A673 (cell line): ENCODE results near the gene CDC25A. TPM values are rescaled to one million over a fixed set of nuclear protein-coding genes. Genes with fewer than 3 reads are reported as not detected.

ENCODE experiments used
- Bru-seq: library from RNA; stranded (reverse); fragments of 400-500 nt; gene quantifications from one replicate; lab custom pipeline; 2021; lab: Mats Ljungman, UMichigan
- BruChase-seq, 2 experiments: library from RNA; stranded (reverse); fragments of 400-500 nt; gene quantifications; one replicate each; lab custom pipeline; 2021; lab: Mats Ljungman, UMichigan
- BruUV-seq: library from RNA; stranded (reverse); fragments of 400-500 nt; replicated peaks from 2 replicates; lab custom pipeline; 2021; lab: Mats Ljungman, UMichigan
- CTCF ChIA-PET: fragments of 300-600 bp; sonication (Branson Sonifier 250); formaldehyde crosslinking; loops from one replicate; lab custom pipeline; 2022; ENCODE audit warnings: antibody characterized with exemption; lab: Charles Lee
- POLR2A ChIA-PET: fragments of 300-600 bp; sonication (Branson Sonifier 250); formaldehyde crosslinking; loops from one replicate; lab custom pipeline; 2022; ENCODE audit warnings: antibody characterized with exemption; ENCODE audit not compliant: low non-redundant PET; lab: Charles Lee
- DNase-seq: peaks from one replicate; pipeline ENCODE4 v3.0.0-alpha.2; 2015; ENCODE audit warnings: low spot score
- H3K27ac ChIP-seq: fragments of 200-600 bp; sonication (generic); 2 replicates; pipeline ENCODE4 v1.5.1; 2016; ENCODE audit warnings: mixed run types, low read depth, mild to moderate bottlenecking, mixed read lengths, antibody characterized with exemption, low read length; ENCODE audit not compliant: poor library complexity, severe bottlenecking
- H3K27me3 ChIP-seq: fragments of 200-600 bp; sonication (generic); replicated peaks from 2 replicates; pipeline ENCODE4 v1.6.1; 2017; ENCODE audit warnings: mixed run types, low read depth, mild to moderate bottlenecking, mixed read lengths, antibody characterized with exemption, low read length; ENCODE audit not compliant: insufficient read depth, poor library complexity
- H3K36me3 ChIP-seq: fragments of 200-600 bp; sonication (generic); 2 replicates; pipeline ENCODE4 v1.6.1; 2016; ENCODE audit warnings: mixed run types, mild to moderate bottlenecking, mixed read lengths, antibody characterized with exemption, low read length; ENCODE audit not compliant: insufficient read depth, poor library complexity, severe bottlenecking
- H3K4me1 ChIP-seq: fragments of 200-600 bp; sonication (generic); 2 replicates; pipeline ENCODE4 v1.6.1; 2017; ENCODE audit warnings: mixed run types, mild to moderate bottlenecking, mixed read lengths, antibody characterized with exemption, low read length; ENCODE audit not compliant: insufficient read depth, poor library complexity, severe bottlenecking
- H3K4me3 ChIP-seq: fragments of 200-600 bp; sonication (generic); 2 replicates; pipeline ENCODE4 v1.5.1; 2016; ENCODE audit warnings: low read depth, mixed run types, mild to moderate bottlenecking, mixed read lengths, low read length; ENCODE audit not compliant: poor library complexity, severe bottlenecking
- H3K9me3 ChIP-seq: fragments of 200-600 bp; sonication (generic); 2 replicates; pipeline ENCODE4 v1.6.1; 2016; ENCODE audit warnings: mixed run types, low read depth, mild to moderate bottlenecking, mixed read lengths, antibody characterized with exemption, low read length; ENCODE audit not compliant: poor library complexity, severe bottlenecking
- CTCF ChIP-seq: fragments of 300-800, 200-600 bp; sonication (generic); conservative IDR thresholded peaks from 2 replicates; pipeline ENCODE4 v1.5.1; 2017; ENCODE audit warnings: low read depth, mild to moderate bottlenecking, antibody characterized with exemption, low read length, moderate library complexity, mixed read lengths
- EZH2 ChIP-seq: fragments of 200-600 bp; sonication (generic); IDR thresholded peaks from 2 replicates; pipeline ENCODE4 v1.6.1; 2017; ENCODE audit warnings: borderline replicate concordance, low read depth, mild to moderate bottlenecking, mixed read lengths, antibody characterized with exemption, low read length; ENCODE audit not compliant: poor library complexity, severe bottlenecking
- intact Hi-C: fragments of 100-400 bp; cut with micrococcal nuclease; formaldehyde crosslinking; loops from one replicate; pipeline ENCODE4 v1.10.0; 2022; ENCODE audit not compliant: unreplicated experiment
- long read RNA-seq: library from polyadenylated mRNA; stranded (forward); transcript quantifications from one replicate; pipeline ENCODE4 v2.0.0, GENCODE V29; 2022
- total RNA-seq: library from RNA; stranded (reverse); gene quantifications from 2 replicates; pipeline ENCODE4 v1.2.3, GENCODE V29; 2021

The CDC25A gene
- 29.5 and 34.6 TPM in 2 replicates for total RNA-seq
- percentile 85 among the genes with signal in this experiment for Bru-seq, nascent RNA
- percentile 84 among the genes with signal in this experiment for BruChase-seq, experiment 1, labeled RNA remaining after a 2-hour chase
- BruChase-seq, experiment 2, labeled RNA remaining after a 6-hour chase: percentile 75 among the genes with signal in this experiment
- long read RNA-seq, transcript CDC25A-201 (15 exons, 3,783 nt): major isoform, 7 of 46 reads
- long read RNA-seq, partial matches to known transcripts: 13 of 46 reads
- long read RNA-seq, other reads (novel, unspliced or antisense): 24 of 46 reads

GRCh38 chr3:48188266-48189201, at the start of gene CDC25A:
Gene CDC25A (minus strand): TSS chr3:48188417. CDS start chr3:48187947, 470 bp downstream.
- peak within 1 kb of the TSS; percentile 77 for H3K27ac ChIP-seq
- DNase-seq: peak; percentile 98
- H3K36me3 ChIP-seq: peaks cover 23% of the 10 kb centered on the region
- peak within 1 kb of the TSS; percentile 75 for H3K4me3 ChIP-seq
- POLR2A ChIA-PET: interaction anchor here (0.7 kb wide), 1 partner anchor 1626 kb away, joined by 4 read pairs; no protein-coding TSS in a partner anchor
- no TSS peak for BruUV-seq
- TF ChIP-seq CTCF (no peak), EZH2 (no peak)
- no peaks in the 10 kb centered on the region for H3K27me3 ChIP-seq
- no peaks in the 10 kb centered on the region for H3K9me3 ChIP-seq
- H3K4me1 ChIP-seq: peaks cover 4% of the 10 kb centered on the region
- intact Hi-C loops: no loop called here
- CTCF ChIA-PET: interaction anchor here (0.6 kb wide), 2 partner anchors 362 to 771 kb away, joined by 3 to 4 read pairs; no protein-coding TSS in a partner anchor

DNA sequence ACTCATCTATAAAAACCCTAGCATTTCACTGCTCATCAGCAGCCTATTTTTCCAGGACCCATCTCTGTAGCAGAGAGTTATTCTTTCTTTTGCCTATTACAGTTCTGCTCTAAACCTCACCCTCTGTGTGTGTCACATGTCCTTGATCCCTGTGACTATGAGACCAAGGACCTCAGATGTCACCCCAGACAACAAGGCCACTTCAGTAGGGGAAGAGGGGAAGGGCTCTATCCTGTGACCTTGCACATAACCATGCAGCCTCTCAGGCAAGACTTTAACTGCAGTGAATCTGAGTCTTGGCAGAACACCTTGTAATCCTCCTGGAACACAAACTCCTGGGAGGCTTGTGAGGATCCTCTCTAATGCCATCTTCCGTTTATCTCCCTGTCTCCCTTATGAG, 48.3 kb upstream of the CDC25A start:
- intact Hi-C loops: no loop called here
- H3K9me3 ChIP-seq: no peaks in the 10 kb centered on the region
- no peaks in the 10 kb centered on the region for H3K27me3 ChIP-seq
- H3K27ac ChIP-seq: no peak overlapping the region
- ChIA-PET CTCF (no interaction called here), POLR2A (no interaction called here)
- no TSS peak for BruUV-seq
- H3K4me3 ChIP-seq: no peak overlapping the region
- TF ChIP-seq CTCF: no peak
- no peak for TF ChIP-seq EZH2
- DNase-seq: no peak
- no peaks in the 10 kb centered on the region for H3K36me3 ChIP-seq
- H3K4me1 ChIP-seq: peaks cover 11% of the 10 kb centered on the region

- H3K27me3 ChIP-seq: no peaks in the 10 kb centered on the region
- H3K4me3 ChIP-seq: no peak overlapping the region
- BruUV-seq: no TSS peak
- H3K4me1 ChIP-seq: peaks cover 11% of the 10 kb centered on the region
- H3K27ac ChIP-seq: no peak overlapping the region
- intact Hi-C loops: loop anchor here (5.0 kb wide), 1 partner anchor 314 kb away; no protein-coding TSS in a partner anchor
- CTCF ChIA-PET: interaction anchor here (1.1 kb wide), 1 partner anchor 203 kb away, joined by 3 read pairs; no protein-coding TSS in a partner anchor
- no peak for TF ChIP-seq CTCF
- no peak for TF ChIP-seq EZH2
- DNase-seq: no peak
- POLR2A ChIA-PET: no interaction called here
- H3K36me3 ChIP-seq: no peaks in the 10 kb centered on the region
- H3K9me3 ChIP-seq: no peaks in the 10 kb centered on the region
Measured at GRCh38 chr3:48233542-48233941, 45.3 kb upstream of the CDC25A start.
